Glomerular visceral epithelial cell (primary cell): ENCODE measurements around the gene OR51E1.

Experiments
- DNase-seq: peaks from one replicate; pipeline ENCODE4 v3.0.0-alpha.2; 2016; ENCODE audit errors: extremely low spot score

The OR51E1 gene

GRCh38 chr11:4647766-4648165 lies 4.0 kb downstream of the OR51E1 start:
- no peak for DNase-seq

GRCh38 chr11:4654635-4655369 lies 11.0 kb downstream of the OR51E1 start:
- no peak for DNase-seq

- DNase-seq = no peak
Measured at GRCh38 chr11:4658629-4659445, 15.1 kb downstream of the OR51E1 start.

- no peak for DNase-seq
Measured at GRCh38 chr11:4662876-4663275, 19.1 kb downstream of the OR51E1 start.

GRCh38 chr11:4664183-4664582 lies 20.4 kb downstream of the OR51E1 start:
- no peak for DNase-seq

GRCh38 chr11:4664786-4665185 lies 21.0 kb downstream of the OR51E1 start:
- DNase-seq = no peak

- no peak for DNase-seq
Measured at GRCh38 chr11:4665424-4665823, 21.6 kb downstream of the OR51E1 start.

GRCh38 chr11:4671741-4672140 lies 28.0 kb downstream of the OR51E1 start:
- DNase-seq = no peak

GRCh38 chr11:4672470-4672869 lies 28.7 kb downstream of the OR51E1 start:
- DNase-seq = peak; percentile 35

- no peak for DNase-seq
Measured at GRCh38 chr11:4673781-4674180, 30.0 kb downstream of the OR51E1 start.

GRCh38 chr11:4677948-4678347 lies 34.2 kb downstream of the OR51E1 start:
- DNase-seq = no peak

GRCh38 chr11:4680341-4680740 lies 36.6 kb downstream of the OR51E1 start:
- DNase-seq = no peak

GRCh38 chr11:4682623-4683419 lies 39.0 kb downstream of the OR51E1 start:
- no peak for DNase-seq

GRCh38 chr11:4684631-4685285 lies 41.0 kb downstream of the OR51E1 start:
- no peak for DNase-seq

- DNase-seq = no peak
Measured at GRCh38 chr11:4695442-4695841, 51.7 kb downstream of the OR51E1 start.

GRCh38 chr11:4697585-4697984 lies 53.8 kb downstream of the OR51E1 start, which contains the start of gene OR51E2:
OR51E2 (minus strand) TSS chr11:4697853; CDS start chr11:4682711, 15,142 bp downstream.
- DNase-seq = no peak

GRCh38 chr11:4699697-4700435 lies 56.1 kb downstream of the OR51E1 start:
- DNase-seq = no peak

- no peak for DNase-seq
Measured at GRCh38 chr11:4700436-4700820, 56.6 kb downstream of the OR51E1 start.

GRCh38 chr11:4704054-4704789 lies 60.4 kb downstream of the OR51E1 start, which contains the start of gene MMP26:
MMP26 (plus strand) TSS chr11:4704784.
- DNase-seq = no peak

GRCh38 chr11:4704790-4705334 lies 61.1 kb downstream of the OR51E1 start:
- no peak for DNase-seq
